Lung (tissue), 12 donors: ENCODE results near the gene TMTC3. TPM values are rescaled to one million over a fixed set of nuclear protein-coding genes. Genes with fewer than 3 reads are reported as not detected.

Experiments
- ATAC-seq: fragments of 200-7000 bp; cut with Tn5 transposase; one replicate; pipeline ENCODE4 v1.9.1; 2020; ENCODE audit warnings: moderate number of reproducible peaks; ENCODE audit not compliant: insufficient read depth, low FRiP score
- DNase-seq, 3 donors: peaks; one replicate each; pipeline ENCODE4 v3.0.0-alpha.2; 2013 to 2017
- H3K27ac ChIP-seq, 2 donors: one replicate each; pipeline ENCODE4 v1.5.1; 2013; ENCODE audit warnings: mild to moderate bottlenecking in 2 of 2, moderate library complexity in 2 of 2, control low read depth in 1 of 2, inconsistent platforms in 1 of 2, low read depth in 1 of 2, low read length in 1 of 2
- H3K27me3 ChIP-seq, 3 donors: one replicate each; pipeline ENCODE4 v1.5.1; 2013; ENCODE audit warnings: low read length in 2 of 3; ENCODE audit not compliant: control insufficient read depth in 3 of 3, insufficient read depth in 3 of 3
- H3K36me3 ChIP-seq, 4 donors: one replicate each; pipeline ENCODE4 v1.5.1; 2013; ENCODE audit warnings: low read length in 4 of 4, mild to moderate bottlenecking in 1 of 4, moderate library complexity in 1 of 4; ENCODE audit not compliant: control insufficient read depth in 4 of 4, insufficient read depth in 4 of 4
- H3K4me1 ChIP-seq, 5 donors: one replicate each; pipeline ENCODE4 v1.5.1; 2013; ENCODE audit warnings: low read length in 5 of 5, mild to moderate bottlenecking in 2 of 5, moderate library complexity in 1 of 5; ENCODE audit not compliant: control insufficient read depth in 5 of 5, insufficient read depth in 5 of 5
- H3K4me3 ChIP-seq: one replicate; pipeline ENCODE4 v1.5.1; 2013; ENCODE audit warnings: mild to moderate bottlenecking, control low read depth, moderate library complexity
- H3K9ac ChIP-seq, 2 donors: one replicate each; pipeline ENCODE4 v1.5.1; 2013; ENCODE audit warnings: low read length in 2 of 2, control low read depth in 1 of 2; ENCODE audit not compliant: insufficient read depth in 1 of 2
- H3K9me3 ChIP-seq, 4 donors: one replicate each; pipeline ENCODE4 v1.5.1; 2013; ENCODE audit warnings: low read length in 3 of 4, mild to moderate bottlenecking in 1 of 4, moderate library complexity in 1 of 4; ENCODE audit not compliant: control insufficient read depth in 4 of 4, insufficient read depth in 3 of 4
- CTCF ChIP-seq: IDR thresholded peaks from 2 replicates; pipeline ENCODE4 v1.5.1; 2012; ENCODE audit warnings: mild to moderate bottlenecking; ENCODE audit errors: control extremely low read depth, extremely low read depth
- WGBS, 2 donors: extraction: QIAGEN DNeasy Blood & Tissue Kit; methylation state at CpG; one replicate each; pipeline ENCODE4 v1.1.7; 2013; 5-methylcytosine and 5-hydroxymethylcytosine counted together
- polyA plus RNA-seq, 2 donors: library from polyadenylated mRNA; stranded (reverse); fragments of 200-250 nt; gene quantifications; one replicate each; pipeline ENCODE4 v1.2.1, GENCODE V29; 2013
- total RNA-seq, 2 donors: library from RNA; depleted of rRNA in 1 of 2; stranded (reverse); fragments of >200 nt in 1 of 2; gene quantifications; one replicate each; pipeline ENCODE4 v1.2.1, GENCODE V29; 2014 to 2021
- donor health status: control.
- donor health status: control.
- donor health status: Bipolar disorder and iron deficiency.
- donor health status: healthy.
- donor health status: DM: yes; HTN: yes; CAD: no.

TMTC3 gene
- total and polyA plus RNA-seq, 4 donors: 3.4 to 36.2 (median 10.8) TPM

DNA sequence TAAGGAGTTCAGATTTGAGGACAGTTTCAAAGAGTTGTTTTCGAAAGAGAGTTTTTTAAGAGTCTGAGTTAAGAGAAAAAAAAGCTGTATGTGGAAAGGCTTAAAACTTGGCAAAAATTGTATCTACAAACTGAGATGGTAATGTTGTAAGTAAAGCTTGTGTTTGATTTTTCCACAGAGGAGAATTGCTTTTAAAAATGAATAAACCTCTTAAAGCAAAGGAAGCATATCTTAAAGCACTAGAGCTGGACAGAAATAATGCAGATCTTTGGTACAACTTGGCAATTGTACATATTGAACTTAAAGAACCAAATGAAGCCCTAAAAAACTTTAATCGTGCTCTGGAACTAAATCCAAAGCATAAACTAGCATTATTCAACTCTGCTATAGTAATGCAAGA, 50.3 kb downstream of the TMTC3 start:
- Histone ChIP-seq H3K36me3 (peaks cover 4 to 10% (median 6%) of the 10 kb centered on the region in 4 donors), H3K27ac (no peak overlapping the region), H3K4me1 (peaks cover 0 to 22% (median 0%) of the 10 kb centered on the region in 5 donors), H3K4me3 (no peak overlapping the region), H3K9me3 (no peaks in the 10 kb centered on the region), H3K9ac (no peak overlapping the region), H3K27me3 (no peaks in the 10 kb centered on the region)
- DNase-seq (peak in 2 of 3 donors; percentile 70 to 80), ATAC-seq (no peak)
- no peak for TF ChIP-seq CTCF
- 63 to 86% methylated on average over 2 of the region's 2 CpGs for WGBS, 2 donors

- DNase-seq: no peak
- no peak for ATAC-seq
- no peak overlapping the region for H3K9ac ChIP-seq
- H3K9me3 ChIP-seq: no peaks in the 10 kb centered on the region
- no peak overlapping the region for H3K27ac ChIP-seq
- no peak for TF ChIP-seq CTCF
- peaks cover 0 to 22% (median 0%) of the 10 kb centered on the region in 5 donors for H3K4me1 ChIP-seq
- peaks cover 4 to 10% (median 6%) of the 10 kb centered on the region in 4 donors for H3K36me3 ChIP-seq
- H3K27me3 ChIP-seq: no peaks in the 10 kb centered on the region
- no peak overlapping the region for H3K4me3 ChIP-seq
- WGBS, 2 donors: 75 to 87% methylated on average over 3 of the region's 3 CpGs
These were observed 52.8 kb downstream of the TMTC3 start for GRCh38 chr12:88194868-88195267.

GRCh38 chr12:88200029-88200428, 57.9 kb downstream of the TMTC3 start:
- Histone ChIP-seq H3K9ac (no peak overlapping the region), H3K27ac (no peak overlapping the region), H3K4me1 (peaks cover 0 to 1% (median 0%) of the 10 kb centered on the region in 5 donors), H3K9me3 (peaks cover 0 to 1% (median 0%) of the 10 kb centered on the region in 4 donors), H3K4me3 (no peak overlapping the region), H3K36me3 (peaks cover 0 to 7% (median 1%) of the 10 kb centered on the region in 4 donors), H3K27me3 (no peaks in the 10 kb centered on the region)
- no peak for TF ChIP-seq CTCF
- DNase-seq (no peak), ATAC-seq (no peak)
- 98 to 99% methylated on average over 2 of the region's 2 CpGs for WGBS, 2 donors

DNA sequence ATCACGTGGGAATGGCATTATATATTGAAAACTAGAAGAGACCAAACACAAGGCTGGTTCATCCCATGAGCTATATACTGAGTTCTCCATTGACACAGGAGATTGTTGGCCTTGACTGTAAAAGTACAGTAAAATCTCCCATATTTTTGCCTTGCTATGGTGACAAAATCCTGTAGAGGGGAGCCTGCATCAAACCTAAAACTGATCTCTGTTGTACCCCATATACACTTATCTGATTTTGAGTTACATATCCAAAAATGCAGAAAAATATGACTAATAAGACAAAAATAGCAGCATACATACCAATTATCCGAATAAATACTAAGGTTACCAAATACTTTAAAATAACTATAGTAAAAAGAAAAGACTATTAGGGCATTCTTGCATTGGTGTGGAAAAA, 60.4 kb downstream of the TMTC3 start:
- no peak for TF ChIP-seq CTCF
- DNase-seq (no peak), ATAC-seq (no peak)
- 80 to 88% methylated on average over 2 of the region's 2 CpGs for WGBS, 2 donors
- Histone ChIP-seq H3K27me3 (no peaks in the 10 kb centered on the region), H3K27ac (no peak overlapping the region), H3K4me3 (no peak overlapping the region), H3K9me3 (peaks cover 0 to 1% (median 0%) of the 10 kb centered on the region in 4 donors), H3K36me3 (no peaks in the 10 kb centered on the region), H3K4me1 (peaks cover 0 to 5% (median 0%) of the 10 kb centered on the region in 5 donors), H3K9ac (no peak overlapping the region)
